H4 (cell line): Measurements from ENCODE around the gene LRRC36. TPM values are rescaled to one million over a fixed set of nuclear protein-coding genes. Genes with fewer than 3 reads are reported as not detected.
"Not testable (repeated sequence)": the region's sequence is repeated elsewhere in the genome, so short reads cannot be mapped to it uniquely, and the experiment has no call there.

ENCODE experiments used
- DNase-seq: peaks from one replicate; pipeline ENCODE4 v3.0.0-alpha.2; 2015; ENCODE audit warnings: low spot score
- total RNA-seq: library from RNA; depleted of rRNA; stranded (reverse); fragments of >200 nt; shearing (Covaris generic); gene quantifications from 2 replicates; pipeline ENCODE4 v1.2.3, GENCODE V29; 2014

Gene LRRC36
- total RNA-seq, 1 experiment from 2014 or later = 0.79 TPM

- no peak for DNase-seq
Measured at GRCh38 chr16:67345401-67345800, 18.8 kb downstream of the LRRC36 start.

- no peak for DNase-seq
Measured at GRCh38 chr16:67346341-67346740, 19.7 kb downstream of the LRRC36 start.

DNA sequence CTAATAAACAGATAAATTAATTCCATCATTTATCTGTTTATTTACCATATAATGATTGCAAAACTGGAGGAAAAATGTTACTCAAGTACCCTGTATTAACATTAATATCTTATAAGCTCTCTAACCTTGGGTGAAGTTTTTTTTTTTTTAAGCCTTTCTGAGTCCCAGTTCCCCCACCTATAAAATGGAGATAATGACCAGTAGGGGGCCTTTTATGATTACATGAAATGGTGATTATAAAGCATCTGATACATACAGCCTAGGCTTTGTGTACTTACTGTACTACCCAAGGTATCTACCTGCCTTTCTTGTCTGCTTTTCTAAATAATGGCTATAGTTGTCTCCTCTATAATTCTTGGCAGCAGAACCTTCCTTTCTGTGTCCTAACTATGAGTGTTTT, 22.6 kb downstream of the LRRC36 start:
- DNase-seq = no peak

DNA sequence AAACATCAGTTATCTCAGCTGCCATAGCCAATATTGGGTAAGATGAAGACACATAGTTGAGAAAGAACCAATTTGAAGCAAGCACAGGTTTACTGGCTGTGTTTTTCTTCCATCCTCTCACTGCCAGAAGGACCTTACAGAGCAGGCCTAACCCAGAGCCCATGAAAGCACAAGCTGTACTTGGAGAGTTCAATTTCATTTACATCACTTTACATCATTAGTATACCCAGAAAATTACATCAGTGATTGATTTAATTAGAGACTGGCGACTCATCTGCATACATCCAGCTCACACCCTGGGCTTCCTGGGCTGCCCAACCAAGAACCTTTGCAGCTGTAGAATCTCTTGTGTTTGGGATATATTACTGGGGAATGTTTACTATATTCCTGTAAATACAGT, 23.7 kb downstream of the LRRC36 start:
- DNase-seq = no peak

DNA sequence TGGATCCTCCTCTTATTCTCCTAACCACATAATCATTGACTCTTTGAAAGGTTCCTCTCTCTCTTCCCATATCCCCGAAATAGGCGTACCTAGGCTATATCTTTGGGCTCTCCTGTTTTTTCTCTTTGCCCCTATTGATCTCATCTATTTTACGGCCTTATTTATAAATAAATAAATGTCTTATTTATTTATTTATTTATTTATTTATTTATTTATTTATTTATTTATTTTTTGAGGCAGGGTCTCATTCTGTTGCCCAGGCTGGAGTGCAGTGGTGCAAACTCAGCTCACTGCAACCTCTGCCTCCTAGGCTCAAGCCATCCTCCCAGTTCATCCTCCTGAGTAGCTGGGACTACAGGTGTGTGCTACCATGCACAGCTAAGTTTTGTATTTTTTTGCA, 25.8 kb downstream of the LRRC36 start:
- DNase-seq = not testable (repeated sequence)

DNA sequence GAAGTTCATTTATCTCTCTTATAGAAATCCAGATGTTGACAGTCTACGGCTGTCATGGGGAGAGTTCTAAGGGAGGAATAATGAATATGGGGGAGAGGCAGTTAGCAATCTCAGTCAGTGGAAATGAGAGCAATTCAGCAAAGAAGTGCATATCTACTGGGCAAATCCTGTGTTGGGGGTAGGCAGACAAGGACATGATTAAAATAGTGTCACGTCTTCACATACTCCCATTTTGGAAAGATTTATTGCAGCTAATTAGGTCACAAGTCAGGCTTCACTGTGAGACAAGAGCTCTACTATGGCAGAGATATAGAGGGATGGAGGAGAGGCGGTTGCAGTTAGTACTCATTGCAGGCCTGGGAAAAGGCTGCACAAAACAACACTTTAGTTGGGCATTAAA, 29.8 kb downstream of the LRRC36 start:
- no peak for DNase-seq

- no peak for DNase-seq
Measured at GRCh38 chr16:67357561-67357960, 30.9 kb downstream of the LRRC36 start.

DNA sequence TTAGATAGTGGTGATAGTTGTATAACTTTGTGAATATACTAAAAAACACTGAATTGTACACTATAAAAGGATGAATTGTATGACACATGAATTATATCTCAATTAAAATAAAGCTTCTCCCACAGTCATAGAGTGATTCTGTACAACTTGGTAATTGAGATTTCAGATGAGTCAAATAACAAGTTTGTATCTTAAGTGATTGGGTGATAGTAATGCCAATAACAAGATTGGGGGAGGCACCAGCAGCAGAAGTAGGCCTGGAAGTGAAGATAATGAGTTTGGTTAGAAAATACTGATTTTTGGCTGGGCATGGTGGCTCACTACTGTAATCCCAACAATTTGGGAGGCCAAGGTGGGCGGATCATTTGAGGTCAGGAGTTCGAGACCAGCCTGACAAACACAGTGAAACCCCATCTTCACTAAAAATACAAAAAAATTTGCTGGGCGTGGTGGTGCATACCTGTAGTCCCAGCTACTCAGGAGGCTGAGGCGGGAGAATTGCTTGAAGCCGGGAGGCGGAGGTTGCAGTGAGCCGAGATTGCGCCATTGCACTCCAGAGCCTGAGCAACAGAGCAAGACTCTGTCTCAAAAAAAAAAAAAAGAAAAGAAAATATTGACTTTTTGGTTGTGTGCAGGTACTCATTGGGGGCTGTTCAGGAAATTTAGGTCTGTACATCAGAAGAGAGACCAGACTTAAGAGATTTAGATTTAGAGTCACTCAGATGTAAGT, 33.1 kb downstream of the LRRC36 start:
- not testable (repeated sequence) for DNase-seq

- no peak for DNase-seq
Measured at GRCh38 chr16:67361038-67361437, 34.4 kb downstream of the LRRC36 start.

DNA sequence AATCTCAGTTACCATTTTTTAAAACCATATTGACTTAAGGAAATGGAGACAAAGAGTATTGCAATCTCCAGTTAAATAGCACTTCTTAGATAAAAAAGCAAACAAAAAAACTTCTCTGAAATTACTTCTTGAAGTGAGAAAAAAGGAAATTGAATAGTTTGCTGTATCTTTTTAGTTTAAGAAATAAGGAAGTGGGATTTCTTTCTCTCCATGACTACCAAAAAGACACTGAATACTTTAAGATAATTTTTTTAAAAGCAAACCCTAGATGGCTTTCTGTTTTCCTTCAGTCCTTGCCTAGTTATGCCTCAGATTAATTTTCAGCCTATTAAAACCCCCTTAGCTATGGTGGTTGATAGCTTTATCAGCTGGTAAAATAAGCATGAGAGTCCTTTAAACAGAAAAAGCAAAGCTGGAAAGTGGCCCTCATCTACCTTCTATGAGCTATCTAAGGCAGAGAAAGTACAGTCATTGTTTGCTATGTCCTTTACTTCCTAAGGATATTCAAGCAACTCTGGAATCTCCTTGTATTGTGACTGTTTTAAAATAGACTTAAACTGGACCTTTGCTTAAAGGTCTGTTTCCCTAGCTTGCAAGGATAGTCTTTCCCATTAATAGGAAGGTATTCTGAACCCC, 38.1 kb downstream of the LRRC36 start:
- DNase-seq = no peak

DNA sequence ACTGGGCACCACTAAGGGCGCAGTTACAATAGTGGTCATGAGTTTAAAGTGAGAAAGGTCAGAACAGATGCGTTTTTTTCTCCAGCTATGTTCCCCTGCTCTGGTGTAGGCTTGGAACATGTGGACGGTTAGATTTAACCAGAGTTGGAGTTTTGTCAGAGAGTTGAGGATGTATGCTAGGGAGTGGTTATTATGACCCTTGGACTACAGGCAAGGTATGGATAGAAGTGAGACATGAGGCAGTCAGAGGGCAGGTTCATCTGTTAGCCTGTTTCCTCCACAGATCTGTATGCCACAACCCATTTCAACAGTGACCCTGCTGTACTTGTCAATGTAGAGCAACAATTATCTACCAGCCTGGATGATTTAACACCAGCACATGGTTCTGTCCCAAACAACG, 44.0 kb downstream of the LRRC36 start:
- no peak for DNase-seq

GRCh38 chr16:67372664-67373063, 46.0 kb downstream of the LRRC36 start:
- no peak for DNase-seq

DNA sequence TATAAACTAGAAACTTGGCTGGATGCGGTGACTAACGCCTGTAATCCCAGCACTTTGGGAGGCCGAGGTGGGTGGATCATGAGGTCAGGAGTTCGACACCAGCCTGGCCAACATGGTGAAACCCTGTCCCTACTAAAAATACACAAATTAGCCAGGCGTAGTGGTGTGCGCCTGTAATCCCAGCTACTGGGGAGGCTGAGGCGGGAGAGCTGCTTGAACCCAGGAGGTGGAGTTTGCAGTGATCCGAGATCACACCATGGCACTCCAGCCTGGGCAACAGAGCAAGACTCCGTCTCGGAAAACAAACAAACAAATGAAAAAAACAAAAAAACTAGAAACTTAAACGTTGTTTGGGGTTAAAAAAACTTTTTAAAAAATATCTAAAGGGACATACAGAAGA, 49.4 kb downstream of the LRRC36 start:
- not testable (repeated sequence) for DNase-seq

- no peak for DNase-seq
Measured at GRCh38 chr16:67378642-67379041, 52.0 kb downstream of the LRRC36 start.

- DNase-seq = no peak
Measured at GRCh38 chr16:67383284-67383683, 56.7 kb downstream of the LRRC36 start.

GRCh38 chr16:67384778-67385510, 58.3 kb downstream of the LRRC36 start:
- no peak for DNase-seq

- no peak for DNase-seq
Measured at GRCh38 chr16:67386861-67387455, 60.3 kb downstream of the LRRC36 start.

DNA sequence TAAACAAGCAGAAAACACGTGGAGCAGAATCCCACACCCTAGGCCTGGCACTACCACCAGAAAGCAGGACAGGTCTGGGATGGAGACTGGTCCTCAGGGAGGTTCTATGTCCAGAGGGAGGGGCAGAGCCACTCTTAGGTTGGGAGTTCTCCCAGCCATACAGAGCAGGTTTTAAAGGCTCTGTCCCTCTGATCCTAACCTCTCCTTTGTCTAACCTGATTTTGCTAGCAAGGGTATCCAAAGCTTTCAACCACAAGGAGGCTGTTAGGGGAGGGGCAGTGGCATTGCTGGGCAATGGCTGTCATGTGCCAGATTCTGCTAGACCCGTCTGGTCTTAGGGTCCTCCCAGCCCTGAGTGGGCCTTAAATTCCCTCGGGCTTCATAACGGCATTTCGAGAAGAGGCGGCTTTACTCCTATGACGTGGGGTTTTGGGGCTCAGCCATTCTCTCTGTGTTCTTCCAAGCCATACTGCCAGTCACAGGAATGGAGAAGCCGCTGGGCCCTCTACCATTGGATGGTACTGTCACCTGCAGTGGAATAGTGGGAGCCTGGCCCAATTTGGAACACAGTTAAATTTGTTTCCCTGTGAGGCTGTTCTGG, 61.0 kb downstream of the LRRC36 start:
- no peak for DNase-seq

DNA sequence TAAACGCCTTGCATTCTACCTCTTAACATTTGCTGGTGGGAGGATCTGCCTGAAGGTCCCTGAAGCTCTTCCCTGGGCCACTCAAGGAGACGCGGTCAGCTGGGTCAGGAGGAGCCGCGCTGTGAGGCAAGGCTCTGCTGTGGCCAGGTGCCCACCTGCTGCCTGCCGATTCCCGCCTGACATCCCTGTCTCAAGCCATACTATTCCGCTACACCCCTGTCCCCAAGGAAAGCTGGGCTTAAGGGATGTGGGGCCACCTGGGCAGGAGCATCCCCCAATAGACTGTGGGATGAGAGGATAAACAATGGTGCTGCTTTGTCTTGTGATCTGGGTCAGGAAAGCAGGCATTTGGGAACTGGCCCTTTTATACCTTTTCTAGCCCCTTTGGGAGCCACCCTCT, 61.6 kb downstream of the LRRC36 start:
- no peak for DNase-seq

- no peak for DNase-seq
Measured at GRCh38 chr16:67388591-67388990, 62.0 kb downstream of the LRRC36 start.

- DNase-seq = no peak
Measured at GRCh38 chr16:67389911-67390815, 63.5 kb downstream of the LRRC36 start.
